Neural progenitor cell (in vitro differentiated cells): Measurements from ENCODE around the gene SBF2. TPM values are rescaled to one million over a fixed set of nuclear protein-coding genes. Genes with fewer than 3 reads are reported as not detected.

Source experiments
- DNase-seq: peaks from one replicate; pipeline ENCODE4 v3.0.0-alpha.2; 2016; ENCODE audit warnings: low spot score
- H2AFZ ChIP-seq: fragments of 200-600 bp; sonication (generic); replicated peaks from 2 replicates; pipeline ENCODE4 v1.6.1; 2016; ENCODE audit warnings: antibody characterized with exemption
- H3F3A ChIP-seq: fragments of 200-600 bp; sonication (generic); 2 replicates; pipeline ENCODE4 v1.6.1; 2016; ENCODE audit warnings: antibody characterized with exemption, low read depth
- H3K27ac ChIP-seq: fragments of 200-600 bp; sonication (generic); 2 replicates; pipeline ENCODE4 v1.5.1; 2016; ENCODE audit warnings: mild to moderate bottlenecking
- H3K27me3 ChIP-seq: fragments of 200-600 bp; sonication (generic); 2 replicates; pipeline ENCODE4 v1.6.1; 2016; ENCODE audit warnings: mild to moderate bottlenecking, moderate library complexity
- H3K36me3 ChIP-seq: fragments of 200-600 bp; sonication (generic); 2 replicates; pipeline ENCODE4 v1.5.1; 2016
- H3K4me1 ChIP-seq: fragments of 200-600 bp; sonication (generic); 2 replicates; pipeline ENCODE4 v1.6.1; 2016; ENCODE audit warnings: mixed run types
- H3K4me2 ChIP-seq: fragments of 200-600 bp; sonication (generic); 2 replicates; pipeline ENCODE4 v1.6.1; 2016
- H3K4me3 ChIP-seq: fragments of 200-600 bp; sonication (generic); 2 replicates; pipeline ENCODE4 v1.5.1; 2016
- H3K79me2 ChIP-seq: fragments of 200-600 bp; sonication (generic); 2 replicates; pipeline ENCODE4 v1.6.1; 2016; ENCODE audit warnings: low read depth
- H3K9ac ChIP-seq: fragments of 200-600 bp; sonication (generic); 2 replicates; pipeline ENCODE4 v1.6.1; 2016
- H3K9me3 ChIP-seq: fragments of 200-600 bp; sonication (generic); 2 replicates; pipeline ENCODE4 v1.5.1; 2016; ENCODE audit warnings: low read depth
- H4K20me1 ChIP-seq: fragments of 200-600 bp; sonication (generic); 2 replicates; pipeline ENCODE4 v1.6.1; 2016; ENCODE audit warnings: low read depth
- H3K27ac Mint-ChIP-seq: 3 replicates; pipeline ENCODE4 v1.8.0; 2021; ENCODE audit warnings: mixed read lengths
- H3K27me3 Mint-ChIP-seq: 2 replicates; pipeline ENCODE4 v1.8.0; 2022; ENCODE audit warnings: low read depth, mild to moderate bottlenecking, inconsistent platforms, moderate library complexity, mixed read lengths; ENCODE audit not compliant: insufficient read depth
- H3K36me3 Mint-ChIP-seq: 3 replicates; pipeline ENCODE4 v1.8.0; 2021; ENCODE audit warnings: mixed read lengths
- H3K4me1 Mint-ChIP-seq: 3 replicates; pipeline ENCODE4 v1.8.0; 2021; ENCODE audit warnings: mixed read lengths
- H3K4me3 Mint-ChIP-seq: 3 replicates; pipeline ENCODE4 v1.8.0; 2021; ENCODE audit warnings: mild to moderate bottlenecking, moderate library complexity, mixed read lengths
- H3K9me3 Mint-ChIP-seq: 3 replicates; pipeline ENCODE4 v1.8.0; 2020; ENCODE audit warnings: mixed read lengths
- EZH2 ChIP-seq: fragments of 200-600 bp; sonication (generic); IDR thresholded peaks from 2 replicates; pipeline ENCODE4 v1.6.1; 2017; ENCODE audit warnings: antibody characterized with exemption, mild to moderate bottlenecking, moderate library complexity
- EZH2phosphoT487 ChIP-seq: fragments of 200-600 bp; sonication (generic); IDR thresholded peaks from 2 replicates; pipeline ENCODE4 v1.6.1; 2017; ENCODE audit warnings: antibody characterized with exemption
- total RNA-seq: library from RNA; depleted of rRNA; stranded (reverse); fragments of >200 nt; gene quantifications from 2 replicates; pipeline ENCODE4 v1.2.3, GENCODE V29; 2015; ENCODE audit warnings: low replicate concordance
- TF ChIP-seq, protein P1 (sequence below): fragments of 200-600 bp; sonication (generic); IDR thresholded peaks from 2 replicates; pipeline ENCODE4 v1.5.1; 2017; ENCODE audit warnings: antibody characterized with exemption, mild to moderate bottlenecking

Gene SBF2
- total RNA-seq, 1 donor from 2014 or later: 48.2 TPM

DNA sequence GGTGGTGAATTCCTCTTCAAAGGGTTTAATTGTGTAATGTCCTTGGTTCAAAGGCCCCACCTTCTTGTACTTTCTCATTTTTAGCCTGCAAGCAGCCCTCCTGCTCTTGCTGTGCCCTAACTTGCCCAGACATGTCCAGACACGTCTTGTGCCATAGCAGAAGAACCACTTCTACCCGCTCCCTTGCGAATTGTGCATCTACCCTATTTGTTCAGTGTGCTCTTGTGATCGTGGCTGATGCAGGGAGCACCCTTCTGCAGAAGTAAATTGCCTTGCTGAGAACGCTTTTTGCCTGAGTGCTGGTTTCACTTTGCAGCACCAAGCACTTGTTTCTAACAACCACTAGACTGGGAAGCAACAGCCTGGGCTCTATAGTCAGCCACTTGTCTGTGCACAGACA, 249.4 kb downstream of the SBF2 start:
- H3K9me3 ChIP-seq: no peaks in the 10 kb centered on the region
- H4K20me1 ChIP-seq: no peaks in the 10 kb centered on the region
- peak overlapping the region; percentile 65 for H3K4me2 ChIP-seq
- peak overlapping the region; percentile 94 for H3K27ac ChIP-seq
- no peaks in the 10 kb centered on the region for H3K4me1 Mint-ChIP-seq
- peak overlapping the region; percentile 46 for H2AFZ ChIP-seq
- no peaks in the 10 kb centered on the region for H3K27me3 Mint-ChIP-seq
- H3K36me3 ChIP-seq: no peaks in the 10 kb centered on the region
- peaks cover 7% of the 10 kb centered on the region for H3K36me3 Mint-ChIP-seq
- DNase-seq: peak; percentile 40
- peaks cover 17% of the 10 kb centered on the region for H3K4me1 ChIP-seq
- no peak overlapping the region for H3K9ac ChIP-seq
- H3K27me3 ChIP-seq: no peaks in the 10 kb centered on the region
- H3K9me3 Mint-ChIP-seq: peaks cover 15% of the 10 kb centered on the region
- peaks cover 26% of the 10 kb centered on the region for H3K79me2 ChIP-seq
- TF ChIP-seq, protein P1, sequence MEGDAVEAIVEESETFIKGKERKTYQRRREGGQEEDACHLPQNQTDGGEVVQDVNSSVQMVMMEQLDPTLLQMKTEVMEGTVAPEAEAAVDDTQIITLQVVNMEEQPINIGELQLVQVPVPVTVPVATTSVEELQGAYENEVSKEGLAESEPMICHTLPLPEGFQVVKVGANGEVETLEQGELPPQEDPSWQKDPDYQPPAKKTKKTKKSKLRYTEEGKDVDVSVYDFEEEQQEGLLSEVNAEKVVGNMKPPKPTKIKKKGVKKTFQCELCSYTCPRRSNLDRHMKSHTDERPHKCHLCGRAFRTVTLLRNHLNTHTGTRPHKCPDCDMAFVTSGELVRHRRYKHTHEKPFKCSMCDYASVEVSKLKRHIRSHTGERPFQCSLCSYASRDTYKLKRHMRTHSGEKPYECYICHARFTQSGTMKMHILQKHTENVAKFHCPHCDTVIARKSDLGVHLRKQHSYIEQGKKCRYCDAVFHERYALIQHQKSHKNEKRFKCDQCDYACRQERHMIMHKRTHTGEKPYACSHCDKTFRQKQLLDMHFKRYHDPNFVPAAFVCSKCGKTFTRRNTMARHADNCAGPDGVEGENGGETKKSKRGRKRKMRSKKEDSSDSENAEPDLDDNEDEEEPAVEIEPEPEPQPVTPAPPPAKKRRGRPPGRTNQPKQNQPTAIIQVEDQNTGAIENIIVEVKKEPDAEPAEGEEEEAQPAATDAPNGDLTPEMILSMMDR: no peak
- no peak for TF ChIP-seq EZH2
- TF ChIP-seq EZH2phosphoT487: no peak
- H3K4me3 ChIP-seq: peak overlapping the region; percentile 30
- no peak overlapping the region for H3K4me3 Mint-ChIP-seq
- H3K27ac Mint-ChIP-seq: no peak overlapping the region
- peaks cover 12% of the 10 kb centered on the region for H3F3A ChIP-seq

DNA sequence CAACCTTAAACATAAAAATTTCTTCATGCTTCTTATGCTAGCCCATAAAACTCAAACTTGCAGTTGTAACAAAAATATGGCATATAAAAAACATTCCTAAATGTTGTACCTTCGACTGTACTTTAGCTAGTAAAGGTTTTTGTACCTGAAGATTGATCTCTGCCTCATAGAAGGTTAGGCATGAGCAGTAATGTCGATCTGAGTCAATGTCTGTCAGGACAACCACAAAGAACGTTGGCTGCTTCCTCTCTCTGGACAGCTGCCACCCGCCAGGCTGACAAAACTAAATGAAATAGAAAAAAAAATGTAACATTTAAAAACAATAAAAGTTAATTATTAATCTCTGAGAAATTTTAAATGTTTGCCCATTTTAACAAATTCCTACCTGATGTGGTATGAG, 251.3 kb downstream of the SBF2 start:
- H3K4me3 Mint-ChIP-seq: no peak overlapping the region
- no peaks in the 10 kb centered on the region for H3K4me1 Mint-ChIP-seq
- Histone ChIP-seq H3K9ac (no peak overlapping the region), H3K4me1 (peaks cover 17% of the 10 kb centered on the region), H3K36me3 (no peaks in the 10 kb centered on the region), H3F3A (peaks cover 12% of the 10 kb centered on the region), H3K9me3 (no peaks in the 10 kb centered on the region), H4K20me1 (no peaks in the 10 kb centered on the region), H3K27ac (no peak overlapping the region), H3K79me2 (peaks cover 26% of the 10 kb centered on the region), H3K27me3 (no peaks in the 10 kb centered on the region), H3K4me3 (peak overlapping the region; percentile 16), H3K4me2 (peak overlapping the region; percentile 65), H2AFZ (no peak overlapping the region)
- H3K27me3 Mint-ChIP-seq: no peaks in the 10 kb centered on the region
- H3K27ac Mint-ChIP-seq: no peak overlapping the region
- peaks cover 15% of the 10 kb centered on the region for H3K9me3 Mint-ChIP-seq
- no peak for DNase-seq
- TF ChIP-seq EZH2 (no peak), EZH2phosphoT487 (no peak)
- TF ChIP-seq, protein P1: no peak
- peaks cover 7% of the 10 kb centered on the region for H3K36me3 Mint-ChIP-seq

DNA sequence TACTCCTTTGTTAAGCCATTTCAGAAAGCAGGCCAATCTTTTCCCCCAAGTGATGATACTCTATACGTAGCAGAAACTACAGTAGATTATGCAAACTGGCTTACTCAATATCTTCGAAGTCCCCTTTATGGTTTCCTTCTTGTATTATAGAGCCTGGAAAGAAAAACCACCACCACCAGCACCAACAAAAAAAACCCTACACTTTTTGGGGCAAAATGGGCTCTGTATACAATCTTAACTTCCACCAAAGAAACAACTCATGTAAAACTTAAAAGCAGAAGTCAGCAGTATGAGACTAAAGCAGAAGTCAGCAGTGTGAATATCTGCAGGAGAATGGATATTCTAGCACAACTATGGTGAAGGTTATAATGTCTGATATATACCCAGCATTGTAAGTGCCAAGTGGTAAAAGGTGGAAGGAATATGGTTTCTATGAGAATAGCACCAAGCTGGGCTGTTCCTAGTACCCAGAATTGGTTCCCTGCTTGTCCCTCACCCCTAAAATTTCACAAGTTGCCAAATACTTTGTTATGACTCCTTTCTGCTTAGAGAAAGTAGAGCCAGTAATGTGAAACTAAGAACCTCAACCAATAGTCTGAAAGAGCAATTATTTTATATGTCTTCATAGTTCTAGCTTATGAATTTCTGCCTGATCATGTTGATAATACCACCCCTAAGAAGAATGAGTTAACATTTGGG, 252.1 kb downstream of the SBF2 start:
- H3K4me1 Mint-ChIP-seq: no peaks in the 10 kb centered on the region
- H3K36me3 ChIP-seq: no peaks in the 10 kb centered on the region
- H3K4me3 ChIP-seq: peak overlapping the region; percentile 4
- peaks cover 17% of the 10 kb centered on the region for H3K4me1 ChIP-seq
- H3K36me3 Mint-ChIP-seq: peaks cover 7% of the 10 kb centered on the region
- H2AFZ ChIP-seq: no peak overlapping the region
- no peak for TF ChIP-seq EZH2phosphoT487
- TF ChIP-seq, protein P1: no peak
- TF ChIP-seq EZH2: no peak
- no peak for DNase-seq
- H3K79me2 ChIP-seq: peaks cover 26% of the 10 kb centered on the region
- no peaks in the 10 kb centered on the region for H3K27me3 ChIP-seq
- H3K27ac Mint-ChIP-seq: no peak overlapping the region
- no peak overlapping the region for H3K27ac ChIP-seq
- no peaks in the 10 kb centered on the region for H3K9me3 ChIP-seq
- H3K4me2 ChIP-seq: peak overlapping the region; percentile 65
- H4K20me1 ChIP-seq: no peaks in the 10 kb centered on the region
- no peak overlapping the region for H3K4me3 Mint-ChIP-seq
- H3K9me3 Mint-ChIP-seq: peaks cover 15% of the 10 kb centered on the region
- peaks cover 12% of the 10 kb centered on the region for H3F3A ChIP-seq
- no peaks in the 10 kb centered on the region for H3K27me3 Mint-ChIP-seq
- H3K9ac ChIP-seq: no peak overlapping the region
